Endothelial cell (in vitro differentiated cells): ENCODE measurements around the gene TRIM41. TPM values are rescaled to one million over a fixed set of nuclear protein-coding genes. Genes with fewer than 3 reads are reported as not detected.

Experiments
- DNase-seq: peaks from one replicate; pipeline ENCODE4 v3.0.0; 2021; ENCODE audit warnings: low spot score
- H3K27ac Mint-ChIP-seq: one replicate; pipeline ENCODE4 v1.8.0; 2021; ENCODE audit warnings: mixed read lengths, inconsistent platforms; ENCODE audit not compliant: unreplicated experiment
- H3K27me3 Mint-ChIP-seq: one replicate; pipeline ENCODE4 v1.8.0; 2021; ENCODE audit warnings: mild to moderate bottlenecking, moderate library complexity, mixed read lengths, inconsistent platforms; ENCODE audit not compliant: unreplicated experiment
- H3K36me3 Mint-ChIP-seq: one replicate; pipeline ENCODE4 v1.8.0; 2021; ENCODE audit warnings: mild to moderate bottlenecking, low read depth, mixed read lengths, inconsistent platforms; ENCODE audit not compliant: unreplicated experiment
- H3K4me1 Mint-ChIP-seq: one replicate; pipeline ENCODE4 v1.8.0; 2021; ENCODE audit warnings: mild to moderate bottlenecking, mixed read lengths, inconsistent platforms; ENCODE audit not compliant: unreplicated experiment
- H3K4me3 Mint-ChIP-seq: one replicate; pipeline ENCODE4 v1.8.0; 2021; ENCODE audit warnings: mild to moderate bottlenecking, mixed read lengths, inconsistent platforms; ENCODE audit not compliant: unreplicated experiment
- H3K9me3 Mint-ChIP-seq: one replicate; pipeline ENCODE4 v1.8.0; 2021; ENCODE audit warnings: mixed read lengths, inconsistent platforms; ENCODE audit not compliant: unreplicated experiment
- CTCF ChIP-seq: fragments of 200-600 bp; sonication (generic); IDR thresholded peaks from one replicate; pipeline ENCODE4 v1.5.0; 2021; ENCODE audit warnings: antibody characterized with exemption; ENCODE audit not compliant: unreplicated experiment
- total RNA-seq: library from RNA; stranded (reverse); fragmentation: NEBNext Ultra II Directional; extraction: Animal tissue kit (Norgen Biotek cat#: 25700); gene quantifications from one replicate; pipeline ENCODE4 v1.2.1, GENCODE V29; 2021; ENCODE audit not compliant: unreplicated experiment

Gene TRIM41
- total RNA-seq, 1 donor from 2014 or later = 21.8 TPM

- peak overlapping the region; percentile 42 for H3K4me3 Mint-ChIP-seq
- no peaks in the 10 kb centered on the region for H3K9me3 Mint-ChIP-seq
- peaks cover 12% of the 10 kb centered on the region for H3K36me3 Mint-ChIP-seq
- H3K27me3 Mint-ChIP-seq = peaks cover 39% of the 10 kb centered on the region
- DNase-seq = no peak
- no peak for TF ChIP-seq CTCF
- H3K27ac Mint-ChIP-seq = no peak overlapping the region
- peaks cover 26% of the 10 kb centered on the region for H3K4me1 Mint-ChIP-seq
Measured at GRCh38 chr5:181219262-181220177, 3.6 kb upstream of the TRIM41 start.

- peaks cover 12% of the 10 kb centered on the region for H3K36me3 Mint-ChIP-seq
- peaks cover 29% of the 10 kb centered on the region for H3K4me1 Mint-ChIP-seq
- H3K27ac Mint-ChIP-seq = no peak overlapping the region
- no peak for DNase-seq
- no peak overlapping the region for H3K4me3 Mint-ChIP-seq
- no peak for TF ChIP-seq CTCF
- H3K27me3 Mint-ChIP-seq = peaks cover 39% of the 10 kb centered on the region
- no peaks in the 10 kb centered on the region for H3K9me3 Mint-ChIP-seq
Measured at GRCh38 chr5:181220178-181220515, 2.9 kb upstream of the TRIM41 start.

GRCh38 chr5:181221105-181221791 is 1.8 kb upstream of the TRIM41 start:
- TF ChIP-seq CTCF = no peak
- peak overlapping the region; percentile 98 for H3K4me3 Mint-ChIP-seq
- no peak for DNase-seq
- no peak overlapping the region for H3K27ac Mint-ChIP-seq
- H3K36me3 Mint-ChIP-seq = peaks cover 12% of the 10 kb centered on the region
- no peaks in the 10 kb centered on the region for H3K9me3 Mint-ChIP-seq
- peaks cover 38% of the 10 kb centered on the region for H3K27me3 Mint-ChIP-seq
- peaks cover 31% of the 10 kb centered on the region for H3K4me1 Mint-ChIP-seq

GRCh38 chr5:181221792-181222629 is 1.1 kb upstream of the TRIM41 start:
- H3K9me3 Mint-ChIP-seq = no peaks in the 10 kb centered on the region
- peak overlapping the region; percentile 98 for H3K4me3 Mint-ChIP-seq
- DNase-seq = peak; percentile 98
- peaks cover 37% of the 10 kb centered on the region for H3K27me3 Mint-ChIP-seq
- H3K4me1 Mint-ChIP-seq = peaks cover 28% of the 10 kb centered on the region
- peaks cover 12% of the 10 kb centered on the region for H3K36me3 Mint-ChIP-seq
- peak overlapping the region; percentile 99 for H3K27ac Mint-ChIP-seq
- TF ChIP-seq CTCF = no peak
